Tibial nerve (tissue), 3 donors: ENCODE data around the gene ABR.

Source experiments
- POLR2A ChIP-seq, 2 donors: fragments of 450-650 bp; IDR thresholded peaks; one replicate each; pipeline ENCODE4 v1.6.1; 2017; ENCODE audit warnings: antibody characterized with exemption in 2 of 2, mild to moderate bottlenecking in 2 of 2, moderate library complexity in 2 of 2
- TF ChIP-seq, protein P1 (sequence below), 5 experiments: fragments of 200-600 bp in 3 of 5; fragments of 450-650 bp in 2 of 5; sonication (generic) in 3 of 5; IDR thresholded peaks; one replicate each; pipeline ENCODE4 v1.5.1; 2016 to 2019; ENCODE audit warnings: antibody characterized with exemption in 5 of 5, mild to moderate bottlenecking in 3 of 5, moderate library complexity in 2 of 5

DNA sequence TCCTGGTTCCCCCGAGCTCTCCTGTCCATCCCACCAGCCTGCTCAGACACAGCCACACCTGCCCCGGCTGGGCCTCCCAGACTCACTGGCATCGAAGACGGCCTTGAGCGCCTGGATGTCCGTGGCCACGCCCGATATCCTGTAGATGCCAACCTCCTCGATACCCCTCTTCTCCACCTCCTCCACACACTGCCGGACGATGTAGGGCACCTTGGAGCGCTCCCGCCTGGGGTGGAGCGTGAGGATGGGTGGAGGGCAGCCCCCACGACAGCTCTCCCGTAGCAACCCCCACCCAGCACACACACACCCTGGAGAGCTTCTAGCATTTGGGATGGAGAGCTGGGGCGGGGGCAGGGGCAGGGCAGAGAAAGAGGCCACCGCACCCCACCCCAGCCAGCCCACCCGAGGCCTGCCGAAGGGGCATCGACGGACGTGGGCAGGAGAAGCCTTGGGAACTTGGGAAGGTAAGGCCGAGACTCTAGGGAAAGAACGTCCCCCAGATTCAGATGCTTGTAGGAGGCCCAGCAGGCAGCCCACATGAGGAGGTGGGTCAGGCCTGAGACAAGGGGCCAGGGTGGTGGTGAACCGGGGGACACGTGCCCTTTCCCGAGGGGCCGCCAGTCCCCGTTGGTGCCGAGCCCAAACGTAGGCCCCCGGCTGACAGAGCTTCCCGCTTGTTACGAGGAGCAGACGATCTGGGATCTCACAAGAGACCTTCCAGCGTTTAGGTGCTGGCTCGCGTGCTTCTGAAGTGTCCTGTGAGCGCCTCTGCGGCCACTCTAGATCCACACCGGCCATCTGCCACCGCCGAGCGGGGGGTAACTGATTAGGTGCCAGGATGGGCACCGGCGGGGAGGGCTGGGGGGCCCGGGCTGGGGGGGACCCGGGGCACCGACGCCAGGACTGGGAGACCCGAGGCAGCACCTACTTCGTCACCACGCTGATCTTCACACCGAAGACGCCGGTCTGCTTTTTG is 167.7 kb downstream of the ABR start:
- no peak for TF ChIP-seq POLR2A (IDR thresholded peaks at IDR 0.05)
- TF ChIP-seq, protein P1, sequence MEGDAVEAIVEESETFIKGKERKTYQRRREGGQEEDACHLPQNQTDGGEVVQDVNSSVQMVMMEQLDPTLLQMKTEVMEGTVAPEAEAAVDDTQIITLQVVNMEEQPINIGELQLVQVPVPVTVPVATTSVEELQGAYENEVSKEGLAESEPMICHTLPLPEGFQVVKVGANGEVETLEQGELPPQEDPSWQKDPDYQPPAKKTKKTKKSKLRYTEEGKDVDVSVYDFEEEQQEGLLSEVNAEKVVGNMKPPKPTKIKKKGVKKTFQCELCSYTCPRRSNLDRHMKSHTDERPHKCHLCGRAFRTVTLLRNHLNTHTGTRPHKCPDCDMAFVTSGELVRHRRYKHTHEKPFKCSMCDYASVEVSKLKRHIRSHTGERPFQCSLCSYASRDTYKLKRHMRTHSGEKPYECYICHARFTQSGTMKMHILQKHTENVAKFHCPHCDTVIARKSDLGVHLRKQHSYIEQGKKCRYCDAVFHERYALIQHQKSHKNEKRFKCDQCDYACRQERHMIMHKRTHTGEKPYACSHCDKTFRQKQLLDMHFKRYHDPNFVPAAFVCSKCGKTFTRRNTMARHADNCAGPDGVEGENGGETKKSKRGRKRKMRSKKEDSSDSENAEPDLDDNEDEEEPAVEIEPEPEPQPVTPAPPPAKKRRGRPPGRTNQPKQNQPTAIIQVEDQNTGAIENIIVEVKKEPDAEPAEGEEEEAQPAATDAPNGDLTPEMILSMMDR (IDR thresholded peaks at IDR 0.05): no peak
